HG02623 (cell line): ENCODE data around the gene DNAJC12.
A peak's percentile ranks its signal among the peaks of the same experiment; 100 is the strongest.
"Not testable (repeated sequence)": the region's sequence is repeated elsewhere in the genome, so short reads cannot be mapped to it uniquely, and the experiment has no call there.

Experiments
- ATAC-seq: cut with Tn5 transposase; IDR thresholded peaks from one replicate; pipeline ENCODE4 v1.9.1; 2021; ENCODE audit warnings: moderate library complexity; ENCODE audit not compliant: unreplicated experiment

DNAJC12 gene

GRCh38 chr10:67837541-67838314 is at the start of gene DNAJC12:
TSS of gene DNAJC12 (minus strand) at chr10:67838188. CDS start at chr10:67838011, 177 bp downstream.
- peak; percentile 83 for ATAC-seq

GRCh38 chr10:67884842-67885670 is 47.1 kb upstream of the DNAJC12 start:
- ATAC-seq, result peak; percentile 53

DNA sequence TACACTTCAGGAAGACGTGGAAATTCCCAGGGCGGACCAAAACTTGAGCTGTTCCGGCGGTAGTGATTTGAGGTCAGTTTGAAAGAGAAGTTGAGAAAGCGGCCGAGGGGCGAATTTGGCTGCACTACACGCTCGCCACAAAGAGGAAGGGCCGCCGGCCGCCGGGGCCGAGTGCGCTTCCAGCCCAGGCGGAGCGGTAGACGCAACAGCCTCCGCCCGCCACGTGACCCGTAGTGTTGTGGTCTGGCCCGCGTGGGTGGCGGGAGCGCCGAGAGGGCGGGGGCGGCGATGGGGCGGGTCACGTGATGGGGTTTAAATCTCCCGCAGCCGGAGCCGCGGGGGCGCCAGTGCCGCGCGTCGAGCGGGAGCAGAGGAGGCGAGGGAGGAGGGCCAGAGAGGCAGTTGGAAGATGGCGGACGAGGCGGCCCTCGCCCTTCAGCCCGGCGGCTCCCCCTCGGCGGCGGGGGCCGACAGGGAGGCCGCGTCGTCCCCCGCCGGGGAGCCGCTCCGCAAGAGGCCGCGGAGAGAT is 46.4 kb upstream of the DNAJC12 start, which contains the start of gene SIRT1:
SIRT1 (plus strand) TSS at position 344 of the 529 bp plus-strand sequence; CDS start at position 410, 66 bp downstream.
- ATAC-seq, result peak; percentile 82

GRCh38 chr10:67883710-67884312 is 45.8 kb upstream of the DNAJC12 start:
- ATAC-seq, result no peak

DNA sequence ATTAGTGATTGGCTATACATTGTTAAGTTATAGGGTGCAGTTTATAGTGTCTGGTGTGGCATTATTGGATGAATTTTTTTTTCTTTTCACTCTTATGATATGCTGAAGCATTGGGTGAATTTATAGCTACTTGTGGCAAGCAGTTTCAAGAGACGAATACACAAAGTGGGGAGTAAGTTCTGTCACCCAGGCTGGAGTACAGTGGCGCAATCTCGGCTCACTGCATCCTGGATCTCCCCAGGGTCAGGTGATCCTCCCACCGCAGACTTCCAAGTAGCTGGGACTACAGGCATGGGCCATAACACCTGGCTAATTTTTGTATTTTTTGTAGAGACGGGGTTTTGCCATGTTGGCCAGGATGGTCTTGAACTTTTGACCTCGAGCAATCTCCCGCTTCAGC is 40.1 kb upstream of the DNAJC12 start:
- ATAC-seq, result no peak

- not testable (repeated sequence) for ATAC-seq
Measured at GRCh38 chr10:67877421-67877820, 39.4 kb upstream of the DNAJC12 start.

GRCh38 chr10:67875340-67876238 is 37.6 kb upstream of the DNAJC12 start:
- no peak for ATAC-seq

DNA sequence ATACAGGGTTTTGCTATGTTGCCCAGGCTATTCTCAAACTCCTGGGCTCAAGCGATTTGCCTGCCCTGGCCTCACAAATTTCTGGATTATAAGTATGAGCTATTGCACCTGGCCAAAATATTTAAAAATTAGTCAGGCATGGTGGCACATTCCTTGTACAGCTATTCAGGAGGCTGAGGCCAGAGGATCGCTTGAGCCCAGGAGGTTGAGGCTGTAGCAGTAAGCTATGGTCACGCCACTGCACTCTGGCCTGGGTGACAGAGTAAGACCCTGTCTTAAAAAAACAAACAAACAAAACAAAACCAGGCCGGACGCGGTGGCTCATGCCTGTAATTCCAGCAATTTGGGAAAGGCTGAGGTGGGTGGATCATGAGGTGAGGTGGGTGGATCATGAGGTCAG is 32.0 kb upstream of the DNAJC12 start:
- no peak for ATAC-seq

- no peak for ATAC-seq
Measured at GRCh38 chr10:67868132-67868531, 30.1 kb upstream of the DNAJC12 start.

- no peak for ATAC-seq
Measured at GRCh38 chr10:67864607-67865371, 26.8 kb upstream of the DNAJC12 start.

DNA sequence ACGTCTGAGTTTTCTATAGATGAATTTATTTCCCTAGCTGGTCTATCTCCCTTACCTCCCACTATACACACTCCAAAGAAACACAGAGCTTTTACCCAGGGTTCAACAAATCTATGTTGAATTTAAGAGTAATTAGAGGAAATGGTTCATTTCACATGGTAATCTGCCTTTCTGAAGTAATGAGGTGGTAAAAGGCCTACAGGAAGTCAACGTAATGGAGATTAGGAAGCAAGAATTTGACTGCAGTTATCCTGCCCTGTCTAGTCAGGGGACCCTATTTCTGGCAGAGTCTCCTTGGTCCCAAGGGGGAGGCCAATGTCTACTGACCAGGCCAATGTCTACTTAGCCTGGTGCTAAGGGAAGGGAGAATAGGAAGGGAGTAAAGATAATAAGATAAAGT is 25.1 kb upstream of the DNAJC12 start:
- ATAC-seq, result no peak

DNA sequence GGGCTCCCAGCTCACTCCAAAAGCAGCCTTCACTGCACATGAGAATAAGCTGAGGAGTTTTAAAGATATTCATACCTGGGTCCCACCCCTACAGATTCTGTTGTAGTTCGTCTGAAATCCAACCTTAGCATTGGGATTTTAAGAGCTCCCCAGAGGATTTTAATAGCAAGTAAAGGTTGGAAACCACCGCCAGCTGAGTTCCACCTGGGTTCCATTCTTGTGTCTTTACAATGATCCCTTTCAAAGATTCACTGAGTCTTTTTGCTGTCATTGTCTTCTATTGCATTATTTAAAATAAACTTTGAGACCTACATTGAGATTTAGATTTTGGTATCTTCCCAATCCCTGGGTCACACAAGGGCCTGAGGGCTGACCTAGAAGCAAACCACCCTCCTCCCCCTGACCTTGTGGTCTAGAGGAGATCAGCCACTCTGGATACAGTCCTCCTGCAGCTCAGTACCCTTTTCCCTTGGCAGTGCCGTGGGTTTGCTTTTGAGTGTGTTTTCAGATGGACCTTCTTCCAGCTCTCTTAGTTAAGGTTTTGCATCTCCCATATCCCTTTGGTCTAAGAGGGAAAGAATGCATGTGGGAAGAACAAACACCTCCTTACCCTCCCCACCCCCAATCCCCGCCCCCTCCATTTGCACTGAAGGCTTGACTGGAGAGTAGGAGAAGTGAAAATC is 23.9 kb upstream of the DNAJC12 start:
- ATAC-seq, result no peak

DNA sequence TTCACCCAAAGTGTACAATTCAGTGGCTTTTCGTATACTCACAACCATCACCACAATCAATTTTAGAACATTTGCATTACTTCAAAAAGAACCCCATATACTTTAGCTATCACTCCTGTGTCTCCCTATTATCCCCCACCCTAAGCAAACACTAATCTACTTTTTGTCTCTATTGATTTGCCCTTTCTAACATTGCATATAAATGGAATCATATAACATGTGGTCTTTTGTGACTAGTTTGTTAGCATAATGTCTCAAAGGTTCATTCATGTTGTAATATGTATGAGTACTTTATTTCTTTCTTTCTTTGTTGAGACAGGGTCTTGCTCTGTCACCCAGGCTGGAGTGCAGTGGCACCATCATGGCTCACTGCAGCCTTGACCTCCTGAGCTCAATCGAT is 21.0 kb upstream of the DNAJC12 start:
- no peak for ATAC-seq

- no peak for ATAC-seq
Measured at GRCh38 chr10:67853512-67853911, 15.5 kb upstream of the DNAJC12 start.

- no peak for ATAC-seq
Measured at GRCh38 chr10:67852761-67853160, 14.8 kb upstream of the DNAJC12 start.

DNA sequence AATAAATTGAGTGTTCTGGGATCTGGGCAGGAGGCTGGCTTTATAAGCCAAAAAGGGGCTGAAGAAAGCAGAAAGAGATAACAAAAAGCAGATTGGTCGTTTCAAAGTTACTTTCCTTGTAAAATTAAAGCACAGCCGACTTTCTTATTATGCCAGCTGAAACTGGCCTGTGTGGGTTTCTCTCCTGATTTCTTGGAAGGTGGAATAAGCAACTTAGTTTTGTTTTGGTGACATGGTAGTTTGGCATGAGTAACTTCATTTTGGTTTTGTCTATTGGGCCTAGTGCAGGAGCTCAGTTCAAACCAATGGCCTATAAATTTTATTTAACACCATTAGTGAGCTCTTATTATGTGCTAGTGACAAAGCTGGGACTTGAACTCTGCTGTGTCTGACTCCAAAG is 13.2 kb upstream of the DNAJC12 start:
- ATAC-seq, result no peak

DNA sequence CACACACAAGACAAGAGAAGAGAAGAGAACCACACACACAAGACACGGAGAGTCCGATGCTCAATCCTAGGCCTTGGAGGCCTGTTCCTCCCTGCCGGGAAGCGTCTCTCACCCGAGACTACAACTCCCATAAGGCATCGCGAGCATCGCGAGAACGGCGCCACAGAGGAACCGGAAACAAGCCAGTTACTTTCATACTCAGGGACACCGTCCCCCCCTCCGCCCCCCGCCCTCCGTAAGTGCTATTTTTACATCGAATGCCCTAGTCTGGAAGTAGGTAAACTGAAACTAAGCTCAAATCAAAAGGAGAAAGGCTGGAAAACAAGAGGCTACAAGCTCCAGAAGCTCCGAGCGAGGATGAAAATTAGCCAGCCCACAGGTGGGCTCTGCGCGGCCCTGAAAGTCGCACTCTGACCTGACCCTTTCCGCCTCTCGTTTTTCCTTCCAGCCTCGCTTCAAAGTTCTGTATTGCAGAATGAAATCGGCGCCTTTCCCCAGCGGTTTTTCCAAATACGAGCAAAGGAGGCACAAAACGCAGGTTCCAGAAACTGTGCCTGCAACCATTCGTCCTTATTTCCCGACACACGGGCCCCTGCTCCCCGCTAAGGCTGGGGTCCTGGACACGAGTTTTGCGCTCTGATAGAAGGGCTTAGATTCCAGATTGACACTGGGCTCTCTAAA is 11.5 kb upstream of the DNAJC12 start:
- peak; percentile 96 for ATAC-seq

- ATAC-seq, result no peak
Measured at GRCh38 chr10:67843284-67843683, 5.3 kb upstream of the DNAJC12 start.
